HG03342 (cell line): ENCODE results near the gene GDPD1.
"Not testable (repeated sequence)": the region's sequence is repeated elsewhere in the genome, so short reads cannot be mapped to it uniquely, and the experiment has no call there.

Source experiments
- ATAC-seq: cut with Tn5 transposase; IDR thresholded peaks from one replicate; pipeline ENCODE4 v1.9.1; 2021; ENCODE audit warnings: mild to moderate bottlenecking, moderate library complexity; ENCODE audit not compliant: unreplicated experiment

Gene GDPD1

GRCh38 chr17:59311051-59311468 lies 90.7 kb downstream of the GDPD1 start:
- ATAC-seq = no peak

- ATAC-seq = not testable (repeated sequence)
Measured at GRCh38 chr17:59311521-59311920, 91.2 kb downstream of the GDPD1 start.

- ATAC-seq = no peak
Measured at GRCh38 chr17:59315866-59316265, 95.6 kb downstream of the GDPD1 start.
